Hepatocyte (in vitro differentiated cells): Measurements from ENCODE around the gene LRRC27.
"Not testable (repeated sequence)": the region's sequence is repeated elsewhere in the genome, so short reads cannot be mapped to it uniquely, and the experiment has no call there.

ENCODE experiments used
- EZH2 ChIP-seq: fragments of 200-600 bp; sonication (generic); IDR thresholded peaks from 2 replicates; pipeline ENCODE4 v1.6.1; 2016; ENCODE audit warnings: antibody characterized with exemption, mild to moderate bottlenecking, borderline replicate concordance
- EZH2phosphoT487 ChIP-seq: fragments of 200-600 bp; sonication (generic); IDR thresholded peaks from one replicate; pipeline ENCODE4 v1.6.1; 2018; ENCODE audit warnings: antibody characterized with exemption, mild to moderate bottlenecking, low read depth, moderate library complexity; ENCODE audit not compliant: unreplicated experiment, severe bottlenecking
- TF ChIP-seq, protein P1 (sequence below): fragments of 200-600 bp; sonication (generic); IDR thresholded peaks from 2 replicates; pipeline ENCODE4 v1.5.1; 2016; ENCODE audit warnings: antibody characterized with exemption, mild to moderate bottlenecking; ENCODE audit not compliant: poor library complexity

DNA sequence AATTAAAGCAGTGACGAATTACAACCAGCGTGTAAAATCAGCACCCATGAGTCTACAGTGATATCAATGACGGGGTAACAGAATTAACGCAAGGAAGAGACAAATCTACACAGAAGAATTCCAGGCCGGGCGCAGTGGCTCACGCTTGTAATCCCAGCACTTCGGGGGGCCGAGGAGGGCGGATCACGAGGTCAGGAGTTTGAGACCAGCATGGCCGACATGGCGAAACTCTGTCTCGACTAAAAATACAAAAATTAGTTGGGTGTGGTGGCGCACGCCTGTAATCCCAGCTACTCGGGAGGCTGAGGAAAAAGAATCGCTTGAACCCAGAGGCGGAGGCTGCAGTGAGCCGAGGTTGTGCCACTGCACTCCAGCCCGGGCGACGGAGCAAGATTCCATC lies 36.5 kb upstream of the LRRC27 start:
- TF ChIP-seq, protein P1, sequence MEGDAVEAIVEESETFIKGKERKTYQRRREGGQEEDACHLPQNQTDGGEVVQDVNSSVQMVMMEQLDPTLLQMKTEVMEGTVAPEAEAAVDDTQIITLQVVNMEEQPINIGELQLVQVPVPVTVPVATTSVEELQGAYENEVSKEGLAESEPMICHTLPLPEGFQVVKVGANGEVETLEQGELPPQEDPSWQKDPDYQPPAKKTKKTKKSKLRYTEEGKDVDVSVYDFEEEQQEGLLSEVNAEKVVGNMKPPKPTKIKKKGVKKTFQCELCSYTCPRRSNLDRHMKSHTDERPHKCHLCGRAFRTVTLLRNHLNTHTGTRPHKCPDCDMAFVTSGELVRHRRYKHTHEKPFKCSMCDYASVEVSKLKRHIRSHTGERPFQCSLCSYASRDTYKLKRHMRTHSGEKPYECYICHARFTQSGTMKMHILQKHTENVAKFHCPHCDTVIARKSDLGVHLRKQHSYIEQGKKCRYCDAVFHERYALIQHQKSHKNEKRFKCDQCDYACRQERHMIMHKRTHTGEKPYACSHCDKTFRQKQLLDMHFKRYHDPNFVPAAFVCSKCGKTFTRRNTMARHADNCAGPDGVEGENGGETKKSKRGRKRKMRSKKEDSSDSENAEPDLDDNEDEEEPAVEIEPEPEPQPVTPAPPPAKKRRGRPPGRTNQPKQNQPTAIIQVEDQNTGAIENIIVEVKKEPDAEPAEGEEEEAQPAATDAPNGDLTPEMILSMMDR = not testable (repeated sequence)
- TF ChIP-seq EZH2phosphoT487, EZH2: not testable (repeated sequence)
